ENCODE measurements around the gene TIGD1. TPM values are rescaled to one million over a fixed set of nuclear protein-coding genes. Genes with fewer than 3 reads are reported as not detected.
A peak's percentile ranks its signal among the peaks of the same experiment; 100 is the strongest.
"Not testable (repeated sequence)": the region's sequence is repeated elsewhere in the genome, so short reads cannot be mapped to it uniquely, and the experiment has no call there.

The TIGD1 gene
- total RNA-seq, 8 experiments from 2014 or later = 6.6 to 20.3 (median 11.5) TPM

- no peak for ATAC-seq (replicated peaks in 6 of 8)
- H3K4me1 ChIP-seq (replicated peaks in 1 of 2) = peaks cover 0 to 3% of the 10 kb centered on the region in 2 donors
- in situ Hi-C loops (cut with MboI; ENCODE audit: low pct_unique_long_range_greater_than_20kb in 2 of 9, low sequenced_read_pairs in 9 of 9, unreplicated experiment in 9 of 9) = no loop called here
- H3K4me3 ChIP-seq = no peak overlapping the region
- 100% methylated on average over 1 to 2 of the region's 2 CpGs; no CpG with 5 or more reads in 5 of the 10 experiments for WGBS, 10 experiments
- H3K27ac ChIP-seq = no peak overlapping the region
Observed at GRCh38 chr2:232578626-232579025, 28.3 kb upstream of the TIGD1 start.

- Histone ChIP-seq H3K27ac (no peak overlapping the region), H3K4me1 (replicated peaks in 1 of 2) (peaks cover 0 to 3% of the 10 kb centered on the region in 2 donors), H3K4me3 (no peak overlapping the region)
- 20 to 100% (median 79%) methylated on average over 1 to 2 of the region's 2 CpGs; no CpG with 5 or more reads in 3 of the 10 experiments for WGBS, 10 experiments
- no peak for ATAC-seq (replicated peaks in 6 of 8)
- in situ Hi-C loops (cut with MboI; ENCODE audit: low pct_unique_long_range_greater_than_20kb in 2 of 9, low sequenced_read_pairs in 9 of 9, unreplicated experiment in 9 of 9) = no loop called here
Observed at GRCh38 chr2:232577841-232578240, 27.5 kb upstream of the TIGD1 start.

- peak in 4 of 8 experiments; percentile 19 to 88 (median 64) for ATAC-seq (replicated peaks in 6 of 8)
- in situ Hi-C loops (cut with MboI; ENCODE audit: low pct_unique_long_range_greater_than_20kb in 2 of 9, low sequenced_read_pairs in 9 of 9, unreplicated experiment in 9 of 9) = no loop called here
- Histone ChIP-seq H3K4me3 (no peak overlapping the region), H3K27ac (no peak overlapping the region), H3K4me1 (replicated peaks in 1 of 2) (peaks cover 0 to 3% of the 10 kb centered on the region in 2 donors)
- 88 to 100% (median 100%) methylated on average over 1 of the region's 2 CpGs; no CpG with 5 or more reads in 6 of the 10 experiments for WGBS, 10 experiments
Observed at GRCh38 chr2:232576995-232577394, 26.6 kb upstream of the TIGD1 start.

- Histone ChIP-seq H3K4me3 (no peak overlapping the region), H3K4me1 (replicated peaks in 1 of 2) (peaks cover 0 to 3% of the 10 kb centered on the region in 2 donors), H3K27ac (no peak overlapping the region)
- ATAC-seq (replicated peaks in 6 of 8) = no peak
- WGBS, 10 experiments = 100% methylated on average over 1 of the region's 1 CpG; no CpG with 5 or more reads in 9 of the 10 experiments
- in situ Hi-C loops (cut with MboI; ENCODE audit: low pct_unique_long_range_greater_than_20kb in 2 of 9, low sequenced_read_pairs in 9 of 9, unreplicated experiment in 9 of 9) = no loop called here
Observed at GRCh38 chr2:232575404-232575746, 25.0 kb upstream of the TIGD1 start.

- in situ Hi-C loops (cut with MboI; ENCODE audit: low pct_unique_long_range_greater_than_20kb in 2 of 9, low sequenced_read_pairs in 9 of 9, unreplicated experiment in 9 of 9) = no loop called here
- peak in 1 of 8 experiments; percentile 72 for ATAC-seq (replicated peaks in 6 of 8)
- Histone ChIP-seq H3K4me1 (replicated peaks in 1 of 2) (peaks cover 0 to 3% of the 10 kb centered on the region in 2 donors), H3K4me3 (no peak overlapping the region), H3K27ac (no peak overlapping the region)
- 75 to 100% (median 93%) methylated on average over 1 to 5 of the region's 5 CpGs; no CpG with 5 or more reads in 1 of the 10 experiments for WGBS, 10 experiments
Observed at GRCh38 chr2:232574674-232575403, 24.5 kb upstream of the TIGD1 start.

- ATAC-seq (replicated peaks in 6 of 8) = no peak
- in situ Hi-C loops (cut with MboI; ENCODE audit: low pct_unique_long_range_greater_than_20kb in 2 of 9, low sequenced_read_pairs in 9 of 9, unreplicated experiment in 9 of 9) = no loop called here
- H3K4me1 ChIP-seq (replicated peaks in 1 of 2) = peaks cover 0 to 3% of the 10 kb centered on the region in 2 donors
- WGBS, 10 experiments = 57 to 100% (median 87%) methylated on average over 1 to 8 of the region's 8 CpGs; no CpG with 5 or more reads in 6 of the 10 experiments
- no peak overlapping the region for H3K4me3 ChIP-seq
- no peak overlapping the region for H3K27ac ChIP-seq
Observed at GRCh38 chr2:232573771-232574435, 23.5 kb upstream of the TIGD1 start.

GRCh38 chr2:232573042-232573441 lies 22.7 kb upstream of the TIGD1 start:
- ATAC-seq (replicated peaks in 6 of 8) = no peak
- no peak overlapping the region for H3K27ac ChIP-seq
- peaks cover 0 to 3% of the 10 kb centered on the region in 2 donors for H3K4me1 ChIP-seq (replicated peaks in 1 of 2)
- in situ Hi-C loops (cut with MboI; ENCODE audit: low pct_unique_long_range_greater_than_20kb in 2 of 9, low sequenced_read_pairs in 9 of 9, unreplicated experiment in 9 of 9) = no loop called here
- no peak overlapping the region for H3K4me3 ChIP-seq

GRCh38 chr2:232571026-232571474 lies 20.7 kb upstream of the TIGD1 start:
- Histone ChIP-seq H3K27ac (no peak overlapping the region), H3K4me3 (no peak overlapping the region), H3K4me1 (replicated peaks in 1 of 2) (no peaks in the 10 kb centered on the region)
- in situ Hi-C loops (cut with MboI; ENCODE audit: low pct_unique_long_range_greater_than_20kb in 2 of 9, low sequenced_read_pairs in 9 of 9, unreplicated experiment in 9 of 9) = no loop called here
- WGBS, 10 experiments = 40 to 100% (median 95%) methylated on average over 1 to 4 of the region's 7 CpGs; no CpG with 5 or more reads in 3 of the 10 experiments
- ATAC-seq (replicated peaks in 6 of 8) = no peak

- in situ Hi-C loops (cut with MboI; ENCODE audit: low pct_unique_long_range_greater_than_20kb in 2 of 9, low sequenced_read_pairs in 9 of 9, unreplicated experiment in 9 of 9); ATAC-seq (replicated peaks in 6 of 8); H3K4me1 ChIP-seq (replicated peaks in 1 of 2); H3K27ac ChIP-seq; H3K4me3 ChIP-seq: not testable (repeated sequence)
- whole genome bisulfite sequencing, 10 experiments = 84 to 100% (median 96%) methylated on average over 1 to 6 of the region's 6 CpGs; no CpG with 5 or more reads in 5 of the 10 experiments
Observed at GRCh38 chr2:232570481-232570880, 20.1 kb upstream of the TIGD1 start.

GRCh38 chr2:232569541-232569940 lies 19.2 kb upstream of the TIGD1 start:
- WGBS, 10 experiments = 91 to 100% (median 95%) methylated on average over 1 to 6 of the region's 9 CpGs; no CpG with 5 or more reads in 3 of the 10 experiments
- in situ Hi-C loops (cut with MboI; ENCODE audit: low pct_unique_long_range_greater_than_20kb in 2 of 9, low sequenced_read_pairs in 9 of 9, unreplicated experiment in 9 of 9) = no loop called here
- no peaks in the 10 kb centered on the region for H3K4me1 ChIP-seq (replicated peaks in 1 of 2)
- no peak for ATAC-seq (replicated peaks in 6 of 8)
- no peak overlapping the region for H3K4me3 ChIP-seq
- H3K27ac ChIP-seq = no peak overlapping the region

- no peak overlapping the region for H3K4me3 ChIP-seq
- 21 to 100% (median 73%) methylated on average over 1 to 5 of the region's 5 CpGs; no CpG with 5 or more reads in 1 of the 10 experiments for WGBS, 10 experiments
- no peak overlapping the region for H3K27ac ChIP-seq
- ATAC-seq (replicated peaks in 6 of 8) = peak in 5 of 8 experiments; percentile 25 to 99 (median 89)
- in situ Hi-C loops (cut with MboI; ENCODE audit: low pct_unique_long_range_greater_than_20kb in 2 of 9, low sequenced_read_pairs in 9 of 9, unreplicated experiment in 9 of 9) = no loop called here
- no peaks in the 10 kb centered on the region for H3K4me1 ChIP-seq (replicated peaks in 1 of 2)
Observed at GRCh38 chr2:232568161-232568560, 17.8 kb upstream of the TIGD1 start.

GRCh38 chr2:232567721-232568120 lies 17.4 kb upstream of the TIGD1 start:
- peak in 2 of 8 experiments; percentile 36 to 50 for ATAC-seq (replicated peaks in 6 of 8)
- no peak overlapping the region for H3K27ac ChIP-seq
- in situ Hi-C loops (cut with MboI; ENCODE audit: low pct_unique_long_range_greater_than_20kb in 2 of 9, low sequenced_read_pairs in 9 of 9, unreplicated experiment in 9 of 9) = no loop called here
- no peak overlapping the region for H3K4me3 ChIP-seq
- no peaks in the 10 kb centered on the region for H3K4me1 ChIP-seq (replicated peaks in 1 of 2)

- WGBS, 10 experiments = 27 to 100% (median 53%) methylated on average over 1 to 3 of the region's 3 CpGs; no CpG with 5 or more reads in 3 of the 10 experiments
- H3K4me3 ChIP-seq = no peak overlapping the region
- ATAC-seq (replicated peaks in 6 of 8) = no peak
- H3K27ac ChIP-seq = no peak overlapping the region
- in situ Hi-C loops (cut with MboI; ENCODE audit: low pct_unique_long_range_greater_than_20kb in 2 of 9, low sequenced_read_pairs in 9 of 9, unreplicated experiment in 9 of 9) = no loop called here
- no peaks in the 10 kb centered on the region for H3K4me1 ChIP-seq (replicated peaks in 1 of 2)
Observed at GRCh38 chr2:232563580-232563979, 13.2 kb upstream of the TIGD1 start.
